GM18858 (cell line): ENCODE data around the gene TRIM44.
"Not testable (repeated sequence)": the region's sequence is repeated elsewhere in the genome, so short reads cannot be mapped to it uniquely, and the experiment has no call there.

Experiments
- ATAC-seq: cut with Tn5 transposase; IDR thresholded peaks from one replicate; pipeline ENCODE4 v1.9.1; 2021; ENCODE audit not compliant: unreplicated experiment

TRIM44 gene

DNA sequence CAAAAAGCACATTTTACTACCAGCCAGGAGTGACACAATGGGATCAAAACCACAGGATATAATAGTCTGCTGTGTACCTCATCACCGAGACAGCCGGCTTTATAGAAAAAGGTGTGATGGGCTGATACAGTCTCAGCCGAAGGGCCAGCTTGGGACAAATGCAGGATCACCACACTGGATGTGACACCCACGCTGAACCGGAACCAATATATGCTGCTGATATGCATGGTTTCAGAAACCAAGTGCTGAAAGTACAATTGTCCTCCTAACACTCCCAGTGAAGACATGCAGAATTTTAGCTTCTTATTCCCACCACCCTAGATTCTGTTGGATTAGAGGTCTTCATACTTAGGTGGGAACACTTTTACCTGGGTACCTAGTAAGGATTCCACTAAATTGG is 184.3 kb downstream of the TRIM44 start:
- no peak for ATAC-seq

DNA sequence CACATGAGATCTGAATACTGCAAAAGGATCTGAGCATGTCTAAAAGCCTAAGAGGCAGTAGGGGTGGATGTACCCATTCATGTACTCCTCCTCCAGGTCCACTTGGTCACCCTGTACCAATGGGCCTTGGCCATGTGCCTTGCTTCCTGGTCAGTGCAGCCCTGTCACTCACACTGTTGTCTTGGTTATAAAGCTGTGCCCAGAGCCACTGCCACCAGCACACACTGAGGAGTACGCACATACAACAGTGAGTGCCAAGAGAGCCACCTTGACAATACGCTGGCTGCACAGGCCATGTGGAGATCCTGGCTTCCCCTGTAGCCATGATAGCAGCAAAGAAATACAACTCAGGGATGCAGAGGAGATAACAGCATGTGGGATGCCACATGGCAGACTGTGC is 184.9 kb downstream of the TRIM44 start:
- no peak for ATAC-seq

DNA sequence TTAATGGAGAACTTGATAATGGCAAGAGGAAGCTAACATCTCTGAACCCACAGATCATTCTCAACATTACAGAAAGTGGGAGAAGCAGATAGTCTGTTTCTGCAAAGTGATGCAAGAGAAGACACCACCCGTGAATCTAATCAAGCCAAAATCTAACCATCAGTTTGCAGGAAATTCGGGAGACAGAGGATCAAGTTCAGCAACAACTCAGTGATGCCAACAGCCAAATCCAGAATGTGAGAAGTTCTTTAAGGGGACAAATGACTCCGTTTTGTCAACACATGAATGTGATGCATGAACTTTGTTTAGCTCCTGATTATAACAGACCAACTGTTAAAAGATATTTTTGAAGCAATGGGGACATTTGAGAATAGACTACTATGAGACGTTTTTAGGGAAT is 186.0 kb downstream of the TRIM44 start:
- ATAC-seq: no peak

DNA sequence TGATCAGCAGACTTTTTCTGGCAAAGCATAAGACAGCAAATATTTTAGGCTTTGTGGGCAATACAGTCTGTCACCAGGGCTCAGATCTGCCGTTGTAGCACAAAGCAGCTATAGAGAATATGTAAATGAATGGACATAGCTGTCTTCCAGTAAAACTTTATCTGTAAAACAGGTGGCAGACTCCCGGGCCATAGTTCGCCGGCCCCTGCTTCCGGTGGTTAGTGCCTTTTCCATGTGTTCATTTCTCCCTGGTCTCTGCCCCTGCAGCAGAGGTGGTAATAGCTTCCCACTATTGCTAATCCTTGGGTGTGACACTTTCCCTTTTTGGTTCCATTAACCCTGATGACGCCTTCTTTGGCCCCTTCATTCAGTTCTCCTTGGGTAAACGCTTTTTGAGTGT is 187.6 kb downstream of the TRIM44 start:
- ATAC-seq: no peak

DNA sequence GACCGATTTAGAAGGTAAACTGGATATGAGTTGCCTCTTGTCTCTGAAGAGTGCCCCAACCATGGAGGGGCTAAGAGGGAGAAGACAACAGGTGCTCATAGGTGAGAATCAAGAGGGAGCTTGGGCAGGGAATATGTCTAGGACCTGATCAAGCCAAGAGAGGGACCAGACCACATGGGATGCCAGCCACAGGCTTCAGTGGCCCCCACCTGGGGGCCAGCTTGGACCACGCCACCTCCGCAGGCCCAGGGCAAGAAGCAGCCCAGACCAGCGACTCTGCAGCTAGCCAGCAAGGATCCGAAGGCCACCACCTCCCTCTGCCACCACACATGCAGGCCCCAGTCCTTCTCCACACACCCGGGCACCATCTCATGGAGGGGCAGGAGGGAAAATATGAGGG is 188.8 kb downstream of the TRIM44 start:
- no peak for ATAC-seq

DNA sequence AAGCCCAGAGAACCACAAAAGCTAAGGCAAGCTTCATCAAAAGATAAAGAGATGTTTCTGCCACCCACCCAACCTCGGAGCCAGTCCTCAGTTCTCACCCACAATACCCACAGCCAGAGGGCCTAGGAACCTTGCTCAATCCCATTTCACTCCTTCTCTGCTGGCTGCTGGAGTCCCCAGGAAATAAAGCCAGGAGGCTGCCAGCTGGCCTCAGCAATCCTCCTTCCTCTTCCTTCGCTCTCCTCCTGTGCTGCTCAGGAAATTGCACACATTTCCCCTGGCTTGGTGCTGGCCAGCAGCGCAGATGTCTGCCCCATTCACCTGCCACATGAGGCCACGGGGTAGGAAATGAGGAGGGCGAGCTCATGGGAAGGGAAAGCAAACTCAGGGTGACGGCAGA is 189.5 kb downstream of the TRIM44 start:
- ATAC-seq: no peak

DNA sequence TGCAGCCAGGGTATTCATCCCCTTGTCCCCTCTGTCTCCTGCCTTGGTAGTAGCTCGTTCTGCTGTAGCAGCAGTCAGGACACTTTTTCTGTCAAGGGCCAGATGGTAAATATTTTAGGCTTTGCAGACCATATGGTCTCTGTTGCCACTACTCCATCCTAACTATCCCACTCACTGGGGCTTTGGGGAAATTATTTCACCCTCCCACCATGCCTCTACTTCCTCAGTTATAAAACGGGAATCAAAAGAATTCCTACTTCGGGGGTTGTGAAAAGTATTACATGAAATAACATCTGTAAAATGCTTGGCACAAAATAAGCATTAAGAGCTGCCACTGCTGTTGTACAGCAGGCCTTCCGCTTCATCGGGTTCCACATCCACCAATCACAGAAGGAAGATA is 191.4 kb downstream of the TRIM44 start:
- no peak for ATAC-seq

DNA sequence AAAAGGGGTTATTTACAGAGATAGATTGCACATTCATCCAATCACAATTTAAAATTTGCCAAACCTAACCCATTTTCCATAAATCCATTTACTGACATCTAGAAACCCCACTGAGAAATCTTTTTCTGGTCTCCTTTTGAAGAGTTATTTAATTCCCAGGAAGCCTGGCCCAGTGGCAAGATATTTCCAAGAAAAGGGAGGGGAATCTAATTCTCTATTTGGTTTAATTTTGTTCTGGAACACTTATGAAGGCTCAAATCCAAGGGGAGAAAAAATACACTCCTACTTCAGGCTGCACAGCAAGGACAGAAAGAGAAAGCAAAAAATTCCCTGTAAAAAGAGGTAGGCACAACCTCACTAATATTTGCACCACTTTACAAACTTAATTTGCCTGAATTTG is 193.1 kb downstream of the TRIM44 start:
- no peak for ATAC-seq

DNA sequence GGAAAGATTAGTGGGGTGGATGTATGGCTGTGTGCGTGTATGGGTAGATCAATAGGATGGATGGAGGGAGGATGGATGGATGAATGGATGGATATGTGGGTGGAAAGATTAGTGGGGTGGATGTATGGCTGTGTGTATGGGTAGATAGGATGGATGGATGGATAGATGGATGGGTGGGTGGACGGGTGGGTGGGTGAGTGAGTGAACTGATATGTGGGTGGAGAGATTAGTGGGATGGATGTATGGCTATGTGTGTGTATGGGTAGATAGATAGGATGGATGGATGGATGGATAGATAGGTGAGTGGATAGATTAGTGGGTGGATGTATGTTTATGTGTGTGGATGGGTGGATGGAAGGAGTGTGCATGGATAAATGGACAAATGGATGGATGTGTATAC is 193.7 kb downstream of the TRIM44 start:
- ATAC-seq: no peak

DNA sequence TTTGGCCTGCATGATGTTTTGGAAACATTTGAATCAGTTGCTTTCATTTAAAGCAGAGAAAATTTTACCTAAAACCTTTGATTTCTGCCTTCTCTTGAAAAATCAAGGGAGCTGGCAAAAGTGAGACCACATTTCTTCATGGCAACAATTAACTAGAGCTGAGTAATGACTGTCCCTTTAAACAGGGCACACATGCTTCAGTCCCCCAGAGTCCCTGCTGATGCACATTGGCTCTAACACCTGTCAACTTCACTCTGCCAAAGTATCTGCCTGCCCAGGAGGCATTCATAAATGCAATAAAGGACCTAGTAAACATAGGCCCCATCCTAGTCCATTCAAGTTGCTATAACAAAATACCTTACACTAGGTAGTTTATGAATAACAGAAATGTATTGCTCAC is 194.2 kb downstream of the TRIM44 start:
- ATAC-seq: no peak

DNA sequence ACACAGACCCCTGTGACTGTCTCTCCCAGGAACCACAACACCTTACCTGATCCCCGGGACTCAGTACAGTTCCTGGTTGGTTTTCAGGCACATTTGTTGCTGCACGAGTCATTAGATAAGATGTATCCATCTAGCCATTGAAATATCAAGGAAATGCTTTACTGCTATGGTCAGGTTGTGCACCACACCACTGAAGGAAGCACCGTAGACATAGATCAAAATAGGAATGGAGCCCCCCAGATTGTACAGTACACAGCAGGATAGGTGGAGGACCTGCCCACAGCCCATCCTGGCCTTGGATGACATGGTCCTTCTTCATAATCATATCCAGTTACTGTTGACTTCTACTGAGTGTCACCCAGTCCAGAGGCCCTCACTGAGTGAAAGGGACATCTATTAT is 195.3 kb downstream of the TRIM44 start:
- no peak for ATAC-seq

DNA sequence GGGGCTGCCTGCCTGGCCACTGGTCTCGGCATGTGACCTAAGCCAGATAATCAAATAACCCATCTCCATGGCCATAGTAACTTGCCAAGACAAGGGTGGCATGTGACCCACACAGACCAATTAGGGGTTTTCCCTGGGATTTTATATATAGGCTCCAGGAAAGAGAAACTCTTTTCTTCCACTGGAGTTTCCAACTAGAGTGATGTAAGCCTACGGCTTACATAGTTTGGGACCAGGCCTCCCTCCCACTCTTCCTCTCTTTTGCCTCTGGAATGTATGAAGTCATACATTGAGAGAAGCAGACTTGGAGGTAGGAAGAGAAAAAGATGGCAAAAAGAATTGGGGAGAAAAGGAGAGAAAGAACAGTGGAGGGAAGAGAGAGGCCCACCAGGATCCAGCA is 196.7 kb downstream of the TRIM44 start:
- no peak for ATAC-seq

DNA sequence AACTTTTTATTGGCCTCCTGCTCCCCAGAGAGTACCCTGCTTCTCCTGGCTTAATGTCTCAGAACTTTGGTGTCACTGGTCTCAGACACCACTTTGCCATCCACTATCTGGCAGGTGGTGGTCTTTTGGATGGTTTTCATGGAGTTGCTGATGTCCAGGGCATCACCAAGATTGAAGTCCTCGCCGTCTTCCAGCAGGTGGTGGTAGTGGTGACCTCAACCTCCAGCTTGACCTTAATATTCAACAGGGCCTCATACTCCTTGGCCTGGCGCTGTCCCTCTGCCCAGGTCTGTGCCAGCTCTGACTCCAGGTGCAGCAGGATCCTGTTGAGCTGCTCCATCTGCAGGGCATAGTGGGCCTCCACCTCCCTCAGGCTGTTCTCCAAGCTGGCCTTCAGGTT is 197.6 kb downstream of the TRIM44 start:
- not testable (repeated sequence) for ATAC-seq

DNA sequence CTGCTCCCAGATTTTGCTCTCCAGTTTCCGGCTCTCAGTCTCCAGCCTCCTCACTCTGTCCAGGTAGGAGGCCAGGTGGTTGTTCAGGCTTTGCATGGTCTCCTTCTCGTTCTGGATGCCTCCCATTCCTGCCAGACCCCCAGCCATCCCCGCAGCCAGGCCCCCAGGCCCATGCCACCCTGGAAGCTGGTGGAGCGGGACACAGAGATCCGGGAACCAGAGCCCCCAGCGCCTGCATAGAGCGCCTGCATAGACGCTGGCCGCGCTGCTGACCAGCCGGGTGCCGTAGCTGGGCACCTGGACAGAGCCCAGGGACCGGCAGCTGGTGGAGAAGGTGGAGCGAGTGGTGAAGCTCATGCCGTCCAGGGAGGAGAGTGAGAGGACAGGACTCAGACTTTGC is 198.6 kb downstream of the TRIM44 start:
- ATAC-seq: no peak

DNA sequence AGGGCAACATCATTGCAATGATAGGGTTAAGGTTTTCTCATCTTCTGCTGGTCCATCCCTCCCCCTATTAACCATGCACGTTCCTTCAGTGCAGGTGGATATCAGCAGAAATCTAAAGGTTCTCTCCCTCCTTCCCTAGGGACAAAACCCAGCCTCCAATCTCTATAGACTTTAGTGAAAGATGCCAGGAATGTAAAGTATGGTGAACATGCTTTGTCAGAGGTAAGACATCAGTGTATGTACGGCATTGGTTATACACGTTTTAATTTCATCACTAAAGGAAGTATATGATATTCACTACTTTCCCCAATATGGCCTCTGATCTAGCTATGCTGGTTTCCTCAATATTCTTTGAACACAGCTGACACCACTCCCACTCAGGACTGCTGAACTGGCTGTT is 200.1 kb downstream of the TRIM44 start:
- ATAC-seq: no peak

DNA sequence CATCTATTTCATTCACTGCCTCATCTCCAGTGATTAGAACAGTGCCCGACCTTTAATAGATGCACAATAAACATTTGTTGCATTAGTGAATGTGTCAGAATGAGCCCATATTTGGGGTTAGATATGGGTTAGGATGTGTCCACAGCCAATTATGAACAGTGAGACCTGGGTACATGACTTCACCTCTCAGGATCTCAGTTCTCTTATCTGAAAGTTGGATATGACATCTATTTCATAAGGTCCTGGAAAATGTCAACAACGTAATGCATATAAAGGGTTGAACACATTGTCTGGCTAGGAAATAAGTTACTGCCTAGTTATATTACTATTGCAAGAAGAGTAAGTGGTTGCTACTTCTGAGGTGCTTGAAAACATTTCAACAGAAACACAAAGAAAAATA is 201.6 kb downstream of the TRIM44 start:
- ATAC-seq: no peak

DNA sequence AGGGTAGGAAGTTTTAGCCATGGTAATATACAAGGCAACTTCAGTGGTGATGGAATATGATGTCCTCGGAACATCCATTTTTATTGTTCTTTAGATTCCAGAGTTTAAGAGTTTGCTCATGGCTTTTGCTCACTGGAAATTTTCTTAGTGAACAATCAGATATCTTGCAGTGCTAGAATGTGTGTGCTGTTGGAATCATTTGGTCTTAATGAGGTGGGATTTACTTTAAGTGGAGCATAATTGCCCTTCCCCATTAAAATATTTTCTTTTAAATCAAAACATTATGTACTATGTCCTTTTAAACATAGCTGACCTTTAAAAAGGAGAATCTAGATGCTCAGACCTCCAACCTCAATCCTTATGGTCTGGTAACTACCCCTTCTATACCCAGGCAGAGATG is 204.0 kb downstream of the TRIM44 start:
- ATAC-seq: no peak
